MM.1S (cell line): ENCODE measurements around the gene CCBE1.

Source experiments
- DNase-seq: peaks from one replicate; pipeline ENCODE4 v3.0.0-alpha.2; 2015
- H2AFZ ChIP-seq: fragments of 300-600 bp; sonication (generic); 2 replicates; pipeline ENCODE4 v1.6.0; 2016; ENCODE audit warnings: antibody characterized with exemption, low read length
- H3F3A ChIP-seq: fragments of 300-600 bp; sonication (generic); 2 replicates; pipeline ENCODE4 v1.6.1; 2016; ENCODE audit warnings: mild to moderate bottlenecking, antibody characterized with exemption, low read length, moderate library complexity, mixed read lengths; ENCODE audit not compliant: insufficient read depth
- H3K27ac ChIP-seq: fragments of 300-600 bp; sonication (generic); 2 replicates; pipeline ENCODE4 v1.5.1; 2016; ENCODE audit warnings: mild to moderate bottlenecking, low read length
- H3K27me3 ChIP-seq: fragments of 300-600 bp; sonication (generic); replicated peaks from 2 replicates; pipeline ENCODE4 v1.6.0; 2016; ENCODE audit warnings: low read length; ENCODE audit not compliant: insufficient read depth
- H3K36me3 ChIP-seq: fragments of 300-600 bp; sonication (generic); replicated peaks from 2 replicates; pipeline ENCODE4 v1.6.1; 2016; ENCODE audit warnings: mild to moderate bottlenecking, low read length, mixed read lengths; ENCODE audit not compliant: insufficient read depth
- H3K4me1 ChIP-seq: fragments of 300-600 bp; sonication (generic); 2 replicates; pipeline ENCODE4 v1.6.1; 2016; ENCODE audit warnings: low read length, mixed read lengths
- H3K4me2 ChIP-seq: fragments of 300-600 bp; sonication (generic); 2 replicates; pipeline ENCODE4 v1.6.0; 2016; ENCODE audit warnings: low read depth, low read length
- H3K4me3 ChIP-seq: fragments of 300-600 bp; sonication (generic); 2 replicates; pipeline ENCODE4 v1.5.1; 2016; ENCODE audit warnings: low read length, mixed read lengths
- H3K79me2 ChIP-seq: fragments of 300-600 bp; sonication (generic); 2 replicates; pipeline ENCODE4 v1.6.1; 2016; ENCODE audit warnings: mixed run types, low read length, mixed read lengths
- H3K9ac ChIP-seq: fragments of 300-600 bp; sonication (generic); 2 replicates; pipeline ENCODE4 v1.6.1; 2016; ENCODE audit warnings: low read length, mixed read lengths
- H3K9me2 ChIP-seq: fragments of 300-600 bp; sonication (generic); replicated peaks from 2 replicates; pipeline ENCODE4 v1.6.1; 2016; ENCODE audit warnings: mild to moderate bottlenecking, low read length, mixed read lengths; ENCODE audit not compliant: insufficient read depth
- H3K9me3 ChIP-seq: fragments of 300-600 bp; sonication (generic); replicated peaks from 2 replicates; pipeline ENCODE4 v1.6.1; 2016; ENCODE audit warnings: mild to moderate bottlenecking, low read length, mixed read lengths; ENCODE audit not compliant: insufficient read depth
- H4K20me1 ChIP-seq: fragments of 300-600 bp; sonication (generic); 2 replicates; pipeline ENCODE4 v1.6.1; 2016; ENCODE audit warnings: mild to moderate bottlenecking, low read length, moderate library complexity, mixed read lengths; ENCODE audit not compliant: insufficient read depth
- EZH2 ChIP-seq: fragments of 300-600 bp; sonication (generic); optimal IDR thresholded peaks from 2 replicates; pipeline ENCODE3; 2017; ENCODE audit warnings: low read depth, mild to moderate bottlenecking, antibody characterized with exemption, low read length, mixed read lengths
- EZH2phosphoT487 ChIP-seq: fragments of 300-600 bp; sonication (generic); IDR thresholded peaks from 2 replicates; pipeline ENCODE4 v1.6.1; 2018; ENCODE audit warnings: antibody characterized with exemption, low read length
- TF ChIP-seq, protein P1 (sequence below): fragments of 300-600 bp; sonication (generic); IDR thresholded peaks from 2 replicates; pipeline ENCODE4 v1.5.1; 2016; ENCODE audit warnings: antibody characterized with exemption, low read length, mixed read lengths

The CCBE1 gene

DNA sequence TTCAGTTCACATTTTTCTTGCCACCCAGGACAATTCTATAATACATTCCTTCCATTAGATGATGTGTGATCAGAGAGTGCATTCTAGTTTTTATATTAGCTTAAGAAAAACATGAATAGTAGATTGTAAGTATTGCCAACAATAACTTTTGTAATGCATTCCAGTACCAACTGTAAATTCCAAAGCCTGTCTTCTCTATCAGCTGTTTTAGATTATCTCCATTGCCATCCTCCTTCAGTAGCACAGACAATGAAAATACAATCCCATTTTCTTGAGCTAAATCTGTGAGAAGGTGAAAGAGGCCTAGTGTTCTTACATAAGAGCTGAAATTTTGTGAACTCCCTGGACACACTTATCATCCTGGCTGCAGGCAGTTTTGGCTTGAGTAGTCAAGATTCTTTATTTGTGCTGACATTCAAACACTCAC, 103.9 kb downstream of the CCBE1 start:
- Histone ChIP-seq H3K36me3 (no peaks in the 10 kb centered on the region), H3K4me3 (no peak overlapping the region), H3F3A (no peaks in the 10 kb centered on the region), H3K9ac (no peak overlapping the region), H3K27ac (no peak overlapping the region), H3K4me1 (no peaks in the 10 kb centered on the region), H4K20me1 (no peaks in the 10 kb centered on the region), H3K79me2 (no peaks in the 10 kb centered on the region), H3K27me3 (no peaks in the 10 kb centered on the region), H3K9me2 (no peaks in the 10 kb centered on the region), H3K4me2 (no peak overlapping the region), H2AFZ (no peak overlapping the region), H3K9me3 (no peaks in the 10 kb centered on the region)
- DNase-seq = no peak
- TF ChIP-seq, protein P1, sequence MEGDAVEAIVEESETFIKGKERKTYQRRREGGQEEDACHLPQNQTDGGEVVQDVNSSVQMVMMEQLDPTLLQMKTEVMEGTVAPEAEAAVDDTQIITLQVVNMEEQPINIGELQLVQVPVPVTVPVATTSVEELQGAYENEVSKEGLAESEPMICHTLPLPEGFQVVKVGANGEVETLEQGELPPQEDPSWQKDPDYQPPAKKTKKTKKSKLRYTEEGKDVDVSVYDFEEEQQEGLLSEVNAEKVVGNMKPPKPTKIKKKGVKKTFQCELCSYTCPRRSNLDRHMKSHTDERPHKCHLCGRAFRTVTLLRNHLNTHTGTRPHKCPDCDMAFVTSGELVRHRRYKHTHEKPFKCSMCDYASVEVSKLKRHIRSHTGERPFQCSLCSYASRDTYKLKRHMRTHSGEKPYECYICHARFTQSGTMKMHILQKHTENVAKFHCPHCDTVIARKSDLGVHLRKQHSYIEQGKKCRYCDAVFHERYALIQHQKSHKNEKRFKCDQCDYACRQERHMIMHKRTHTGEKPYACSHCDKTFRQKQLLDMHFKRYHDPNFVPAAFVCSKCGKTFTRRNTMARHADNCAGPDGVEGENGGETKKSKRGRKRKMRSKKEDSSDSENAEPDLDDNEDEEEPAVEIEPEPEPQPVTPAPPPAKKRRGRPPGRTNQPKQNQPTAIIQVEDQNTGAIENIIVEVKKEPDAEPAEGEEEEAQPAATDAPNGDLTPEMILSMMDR = no peak
- TF ChIP-seq EZH2 (no peak), EZH2phosphoT487 (no peak)

DNA sequence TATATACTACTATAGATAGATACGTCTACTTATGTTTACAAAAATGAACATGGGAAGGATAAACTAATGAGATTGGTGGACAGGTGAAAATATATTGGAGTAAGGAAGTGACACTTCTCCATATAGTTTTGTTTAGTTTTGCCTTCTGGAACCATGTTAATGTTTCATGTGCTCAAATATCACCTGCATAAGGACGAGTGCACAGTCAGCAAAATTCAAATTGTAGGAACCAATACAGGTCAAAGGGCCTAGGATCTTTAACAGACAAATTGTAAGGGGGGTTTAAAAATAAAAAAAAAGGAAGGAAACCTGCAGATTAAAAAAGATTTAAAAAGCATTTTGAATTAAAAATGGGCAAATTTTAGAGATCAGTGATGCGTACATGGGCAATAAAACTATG, 104.6 kb downstream of the CCBE1 start:
- H3K27ac ChIP-seq = no peak overlapping the region
- DNase-seq = no peak
- no peak overlapping the region for H3K9ac ChIP-seq
- no peaks in the 10 kb centered on the region for H3K9me3 ChIP-seq
- H3K9me2 ChIP-seq = no peaks in the 10 kb centered on the region
- H3K4me1 ChIP-seq = no peaks in the 10 kb centered on the region
- no peaks in the 10 kb centered on the region for H3K36me3 ChIP-seq
- H3F3A ChIP-seq = no peaks in the 10 kb centered on the region
- H3K27me3 ChIP-seq = no peaks in the 10 kb centered on the region
- H3K79me2 ChIP-seq = no peaks in the 10 kb centered on the region
- H3K4me3 ChIP-seq = no peak overlapping the region
- no peaks in the 10 kb centered on the region for H4K20me1 ChIP-seq
- H2AFZ ChIP-seq = no peak overlapping the region
- TF ChIP-seq EZH2phosphoT487 (no peak), EZH2 (no peak)
- TF ChIP-seq, protein P1 = no peak
- no peak overlapping the region for H3K4me2 ChIP-seq

DNA sequence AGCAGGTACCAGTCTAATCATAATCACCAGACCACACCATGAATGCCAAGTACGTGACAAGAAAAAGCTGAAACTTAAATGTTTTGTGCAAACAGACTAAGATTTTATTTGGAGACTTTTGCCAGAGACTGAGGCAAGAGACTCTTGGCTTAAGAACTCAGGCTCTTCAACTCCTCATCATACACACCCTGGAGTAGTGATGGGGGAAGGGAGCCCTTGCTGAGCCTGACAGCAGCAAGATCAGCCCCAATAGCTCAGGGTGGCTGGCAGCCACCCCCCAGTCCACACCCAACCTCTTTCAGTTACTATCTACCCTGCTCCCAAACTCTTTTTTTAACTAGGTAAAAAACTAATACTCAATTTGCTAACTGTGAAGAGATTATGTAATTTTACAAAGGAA, 114.8 kb downstream of the CCBE1 start:
- no peaks in the 10 kb centered on the region for H3K4me1 ChIP-seq
- H3K27me3 ChIP-seq = no peaks in the 10 kb centered on the region
- H3K27ac ChIP-seq = no peak overlapping the region
- H3K4me3 ChIP-seq = no peak overlapping the region
- no peak for TF ChIP-seq EZH2phosphoT487
- no peak for TF ChIP-seq EZH2
- TF ChIP-seq, protein P1 = no peak
- no peak overlapping the region for H3K9ac ChIP-seq
- H3F3A ChIP-seq = no peaks in the 10 kb centered on the region
- no peak for DNase-seq
- no peaks in the 10 kb centered on the region for H4K20me1 ChIP-seq
- H3K79me2 ChIP-seq = no peaks in the 10 kb centered on the region
- no peak overlapping the region for H2AFZ ChIP-seq
- no peaks in the 10 kb centered on the region for H3K9me2 ChIP-seq
- no peaks in the 10 kb centered on the region for H3K9me3 ChIP-seq
- no peaks in the 10 kb centered on the region for H3K36me3 ChIP-seq
- no peak overlapping the region for H3K4me2 ChIP-seq
